Transverse colon (tissue), 4 donors: ENCODE measurements around the gene APOF. TPM values are rescaled to one million over a fixed set of nuclear protein-coding genes. Genes with fewer than 3 reads are reported as not detected.

ENCODE experiments used
- DNase-seq: peaks from one replicate; pipeline ENCODE4 v3.0.0-alpha.2; 2019
- H3K27ac ChIP-seq, 4 donors: fragments of 200-600 bp; sonication (generic); 2 replicates each; pipeline ENCODE4 v1.5.1; 2016 to 2018; ENCODE audit warnings: inconsistent platforms in 4 of 4
- H3K27me3 ChIP-seq: fragments of 200-600 bp; sonication (generic); 2 replicates; pipeline ENCODE4 v1.5.1; 2017; ENCODE audit warnings: inconsistent platforms
- H3K36me3 ChIP-seq, 4 donors: fragments of 200-600 bp; sonication (generic); 2 replicates each; pipeline ENCODE4 v1.5.1; 2017 to 2019; ENCODE audit warnings: inconsistent platforms in 4 of 4
- H3K4me1 ChIP-seq, 4 donors: fragments of 200-600 bp; sonication (generic); 2 replicates each; pipeline ENCODE4 v1.5.1; 2017 to 2020; ENCODE audit warnings: inconsistent platforms in 4 of 4
- H3K4me3 ChIP-seq, 4 donors: fragments of 200-600 bp; sonication (generic); 1 replicate in 1 of 4; 2 replicates in 3 of 4; pipeline versions ENCODE4 v1.5.1 to v1.6.1; 2017 to 2019; ENCODE audit warnings: inconsistent platforms in 4 of 4
- H3K9me3 ChIP-seq, 2 donors: fragments of 200-600 bp; sonication (generic); 2 replicates each; pipeline ENCODE4 v1.5.1; 2017 to 2019; ENCODE audit warnings: inconsistent platforms in 2 of 2
- CTCF ChIP-seq, 5 experiments: fragments of 200-600 bp in 3 of 5; fragments of 450-650 bp in 2 of 5; sonication (generic) in 3 of 5; IDR thresholded peaks; 1 replicate in 2 of 5; 2 replicates in 3 of 5; pipeline ENCODE4 v1.5.1; 2016 to 2017; ENCODE audit warnings: antibody characterized with exemption in 5 of 5, inconsistent platforms in 3 of 5, mild to moderate bottlenecking in 2 of 5, moderate library complexity in 1 of 5
- EP300 ChIP-seq: sonication (generic); formaldehyde crosslinking; IDR thresholded peaks from one replicate; pipeline ENCODE4 v1.6.1; 2017; ENCODE audit warnings: antibody characterized with exemption, low read depth
- POLR2A ChIP-seq: fragments of 450-650 bp; IDR thresholded peaks from one replicate; pipeline ENCODE4 v1.6.1; 2016; ENCODE audit warnings: antibody characterized with exemption, mild to moderate bottlenecking, moderate library complexity
- POLR2AphosphoS5 ChIP-seq, 3 donors: sonication (generic); formaldehyde crosslinking; IDR thresholded peaks; one replicate each; pipeline ENCODE4 v1.6.1; 2016; ENCODE audit warnings: antibody characterized with exemption in 3 of 3
- whole genome bisulfite sequencing, 2 donors: methylation state at CpG; one replicate each; pipeline ENCODE4 v1.1.5; 2018; ENCODE audit warnings: low coverage in 1 of 2; 5-methylcytosine and 5-hydroxymethylcytosine counted together
- in situ Hi-C, 4 donors: fragments of 200-750 bp; cut with MboI; loops; one replicate each; pipeline versions ENCODE4 v1.15.0 to v1.15.1; 2017; ENCODE audit warnings: low sequenced_read_pairs in 3 of 4, low pct_ligation_motif_present in 1 of 4, low pct_unique_long_range_greater_than_20kb in 1 of 4
- intact Hi-C: fragments of 100-400 bp; cut with DNase I; formaldehyde crosslinking; loops from one replicate; pipeline ENCODE4 v1.15.1; 2023; ENCODE audit warnings: low total_unique reads
- total RNA-seq, 4 donors: library from RNA; depleted of rRNA; stranded (reverse); fragments of >200 nt; gene quantifications; one replicate each; pipeline ENCODE4 v1.1.0, GENCODE V29; 2016

Gene APOF
- total RNA-seq, 4 donors from 2014 or later: not detected

GRCh38 chr12:56339158-56339422 is 23.6 kb downstream of the APOF start:
- intact Hi-C loops: no loop called here
- in situ Hi-C loops: loop anchor here in 1 of 4 donors (25.0 kb wide), 1 partner anchor 123 kb away; the partner anchor contains the start of genes MIP and SPRYD4
- Histone ChIP-seq H3K4me3 (no peak overlapping the region), H3K36me3 (peaks cover 0 to 12% (median 6%) of the 10 kb centered on the region in 4 donors), H3K27me3 (no peaks in the 10 kb centered on the region), H3K27ac (peak overlapping the region; percentile 5 to 56 (median 27)), H3K9me3 (no peaks in the 10 kb centered on the region), H3K4me1 (peaks cover 0 to 5% (median 0%) of the 10 kb centered on the region in 4 donors)
- TF ChIP-seq POLR2A (no peak), CTCF (IDR thresholded peaks at IDR 0.05) (no peak), EP300 (no peak), POLR2AphosphoS5 (IDR thresholded peaks at IDR 0.05) (no peak)
- no peak for DNase-seq
- 100% methylated on average over 1 of the region's 1 CpG for WGBS, 2 donors

DNA sequence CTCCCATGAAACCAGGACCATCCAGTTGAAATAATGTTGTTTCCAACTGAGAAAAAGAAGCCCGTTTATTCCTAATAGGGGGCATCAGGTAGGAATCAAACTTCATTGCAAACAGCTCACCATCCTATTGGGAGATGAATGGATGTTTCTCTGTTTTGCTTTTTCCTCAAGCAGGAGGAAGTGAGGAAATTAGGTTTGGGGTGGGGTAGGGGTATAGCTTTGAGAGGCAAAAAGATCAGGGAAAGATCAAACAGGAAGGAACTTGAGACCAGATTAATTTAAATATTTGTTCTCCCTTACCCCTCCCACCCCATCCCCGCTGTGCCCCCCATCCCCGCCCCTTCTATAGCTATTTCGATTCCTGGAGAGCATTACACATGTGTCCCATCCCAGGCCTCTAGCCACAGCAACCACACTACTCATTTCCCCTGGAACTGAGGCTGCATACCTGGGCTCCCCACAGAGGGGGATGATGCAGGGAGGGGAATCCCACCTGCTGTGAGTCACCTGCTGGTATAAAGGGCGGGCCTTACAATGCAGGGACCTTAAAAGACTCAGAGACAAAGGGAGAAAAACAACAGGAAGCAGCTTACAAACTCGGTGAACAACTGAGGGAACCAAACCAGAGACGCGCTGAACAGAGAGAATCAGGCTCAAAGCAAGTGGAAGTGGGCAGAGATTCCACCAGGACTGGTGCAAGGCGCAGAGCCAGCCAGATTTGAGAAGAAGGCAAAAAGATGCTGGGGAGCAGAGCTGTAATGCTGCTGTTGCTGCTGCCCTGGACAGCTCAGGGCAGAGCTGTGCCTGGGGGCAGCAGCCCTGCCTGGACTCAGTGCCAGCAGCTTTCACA is 24.1 kb downstream of the APOF start, which contains the start of gene IL23A:
Gene IL23A, plus strand, starts transcription at position 577 of the 850 bp plus-strand sequence. Its CDS starts 161 bp downstream, at position 738.
- H3K36me3 ChIP-seq: peaks cover 0 to 7% (median 3%) of the 10 kb centered on the region in 4 donors
- H3K27me3 ChIP-seq: no peaks in the 10 kb centered on the region
- 25 to 39% methylated on average over 8 to 9 of the region's 9 CpGs for WGBS, 2 donors
- DNase-seq: peak; percentile 30
- peak within 1 kb of the TSS; percentile 5 to 56 (median 27) for H3K27ac ChIP-seq
- H3K4me3 ChIP-seq: no peak within 1 kb of the TSS
- in situ Hi-C loops (loop anchor here in 1 of 4 donors (25.0 kb wide), 1 partner anchor 124 kb away; the partner anchor contains the start of genes MIP and SPRYD4), intact Hi-C loops (no loop called here)
- peaks cover 0 to 5% (median 0%) of the 10 kb centered on the region in 4 donors for H3K4me1 ChIP-seq
- TF ChIP-seq POLR2AphosphoS5 (IDR thresholded peaks at IDR 0.05) (no peak), CTCF (IDR thresholded peaks at IDR 0.05) (no peak), POLR2A (no peak), EP300 (no peak)
- H3K9me3 ChIP-seq: no peaks in the 10 kb centered on the region

DNA sequence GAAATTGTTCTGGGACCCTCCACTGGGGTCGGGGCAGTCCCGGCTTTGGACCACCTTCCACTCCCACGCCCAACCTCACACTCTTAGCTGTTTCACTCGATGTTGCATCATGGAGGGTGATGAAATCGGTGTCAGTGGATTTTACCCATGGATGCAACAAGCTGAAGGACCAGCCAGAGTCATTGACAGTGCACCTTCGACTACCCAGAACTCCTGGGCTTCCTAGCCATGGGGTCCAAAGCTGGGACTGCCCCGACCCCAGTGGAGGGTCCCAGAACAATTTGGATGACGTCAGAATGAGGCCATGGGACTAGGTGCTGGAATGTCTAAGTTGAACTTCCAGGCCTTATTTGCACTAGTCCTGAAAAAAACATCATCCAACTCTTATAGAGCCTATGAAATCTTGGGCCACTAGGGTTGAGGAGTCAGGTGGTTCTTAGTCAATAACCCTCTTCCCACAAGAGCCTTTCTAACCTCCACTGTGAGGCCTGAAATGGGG is 24.9 kb downstream of the APOF start:
- in situ Hi-C loops: loop anchor here in 1 of 4 donors (25.0 kb wide), 1 partner anchor 124 kb away; the partner anchor contains the start of genes MIP and SPRYD4
- DNase-seq: no peak

More for the DNA sequence above, 24.9 kb downstream of the APOF start:
- no peaks in the 10 kb centered on the region for H3K27me3 ChIP-seq
- H3K9me3 ChIP-seq: no peaks in the 10 kb centered on the region
- no peak overlapping the region for H3K27ac ChIP-seq
- peaks cover 0 to 9% (median 3%) of the 10 kb centered on the region in 4 donors for H3K4me1 ChIP-seq
- 60 to 85% methylated on average over 1 to 8 of the region's 8 CpGs for WGBS, 2 donors
- TF ChIP-seq POLR2AphosphoS5 (IDR thresholded peaks at IDR 0.05) (no peak), POLR2A (no peak), EP300 (no peak), CTCF (IDR thresholded peaks at IDR 0.05) (no peak)
- H3K36me3 ChIP-seq: peaks cover 0 to 4% (median 0%) of the 10 kb centered on the region in 4 donors
- no peak overlapping the region for H3K4me3 ChIP-seq
- intact Hi-C loops: no loop called here
